HG03175 (cell line): ENCODE data around the gene STX18.
"Not testable (repeated sequence)": the region's sequence is repeated elsewhere in the genome, so short reads cannot be mapped to it uniquely, and the experiment has no call there.

ENCODE experiments used
- ATAC-seq: cut with Tn5 transposase; IDR thresholded peaks from one replicate; pipeline ENCODE4 v1.9.1; 2021; ENCODE audit warnings: mild to moderate bottlenecking, moderate library complexity; ENCODE audit not compliant: unreplicated experiment

Gene STX18

DNA sequence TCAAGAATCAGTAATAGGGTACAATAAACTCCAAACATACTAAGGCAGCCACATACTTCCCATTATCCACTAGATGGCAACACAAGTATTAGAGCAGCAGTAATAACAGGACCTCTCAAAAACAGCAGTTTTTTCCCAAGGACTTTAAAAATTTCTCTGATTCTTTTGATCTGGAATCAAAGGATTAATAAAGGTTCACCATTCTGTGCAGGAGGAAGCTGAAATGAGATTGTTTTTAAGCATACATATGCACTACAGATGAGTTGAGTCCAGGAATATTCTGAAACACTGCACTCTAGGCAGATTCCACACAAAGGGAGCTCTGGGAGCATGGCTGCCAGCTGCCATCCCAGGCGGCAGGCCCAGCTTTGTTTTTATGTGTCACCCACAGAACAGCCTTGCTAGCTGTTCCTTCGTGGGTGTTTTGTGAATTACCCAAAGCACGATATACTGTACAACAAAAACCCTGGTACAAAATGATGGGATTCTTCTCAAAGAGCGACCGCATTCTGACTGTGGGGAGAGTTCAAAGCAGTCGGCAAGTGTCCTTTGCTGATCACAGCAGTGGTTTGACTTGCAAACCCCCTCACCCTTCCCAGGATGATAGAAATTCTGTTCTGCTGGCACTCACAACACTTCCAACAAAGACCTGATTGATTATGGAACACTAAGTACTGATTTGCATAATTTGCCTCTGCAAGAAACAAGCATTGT, 61.0 kb downstream of the STX18 start:
- ATAC-seq = no peak

DNA sequence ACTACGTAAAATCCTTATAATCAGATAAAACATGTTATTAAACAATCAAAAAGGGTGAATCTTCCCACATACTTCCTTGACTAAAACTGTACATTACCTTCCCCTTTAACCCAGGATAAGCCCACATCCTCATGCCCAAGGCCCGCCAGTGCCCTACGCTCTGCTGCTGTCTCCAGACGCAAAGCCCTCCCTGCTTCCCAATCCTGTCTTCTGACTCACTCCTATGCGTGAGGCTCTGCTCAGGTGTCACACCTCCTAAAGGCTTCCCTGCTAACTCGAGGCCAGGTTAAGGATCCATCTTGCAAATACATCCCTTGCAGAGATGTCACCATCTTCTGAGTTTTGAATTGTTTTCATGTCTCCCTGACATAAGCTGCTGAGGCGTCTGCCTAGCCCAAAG, 61.6 kb downstream of the STX18 start:
- no peak for ATAC-seq

DNA sequence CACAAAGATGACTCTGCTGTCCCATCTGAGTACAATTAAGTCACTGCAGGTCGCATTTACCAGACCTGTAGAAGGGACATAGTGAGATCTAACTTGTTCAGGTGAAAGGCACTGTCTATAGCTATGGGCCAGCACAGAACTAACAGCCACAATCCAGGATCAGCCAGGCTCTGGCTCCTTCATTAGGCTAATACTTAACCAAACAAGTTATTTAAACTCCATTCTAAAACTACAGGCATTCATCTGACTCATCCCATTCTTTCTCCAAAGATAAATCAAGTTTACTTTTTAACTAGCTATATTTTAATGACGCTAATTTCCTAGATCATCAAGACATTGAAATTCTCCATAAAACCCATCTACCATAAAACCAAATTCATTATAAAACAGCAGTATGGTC, 62.5 kb downstream of the STX18 start:
- ATAC-seq = no peak

DNA sequence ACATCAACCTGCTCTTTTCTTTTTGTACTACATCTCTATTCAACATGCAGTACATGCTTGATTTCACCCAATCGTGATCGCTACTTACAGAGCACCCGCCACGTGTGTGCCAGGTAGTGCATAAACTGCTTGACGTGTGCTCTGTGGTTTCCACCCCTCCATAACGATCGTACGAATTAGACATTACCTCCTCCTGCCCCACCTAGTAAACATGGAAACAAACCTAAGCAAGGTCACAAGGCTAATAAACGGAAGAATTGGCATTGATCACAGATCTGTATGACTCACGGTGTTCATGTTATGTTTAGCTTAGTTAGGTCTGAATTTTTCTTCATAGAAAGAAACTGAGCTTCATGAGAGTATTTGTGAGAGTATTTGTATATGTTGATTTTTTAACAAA, 64.1 kb downstream of the STX18 start:
- ATAC-seq = no peak

DNA sequence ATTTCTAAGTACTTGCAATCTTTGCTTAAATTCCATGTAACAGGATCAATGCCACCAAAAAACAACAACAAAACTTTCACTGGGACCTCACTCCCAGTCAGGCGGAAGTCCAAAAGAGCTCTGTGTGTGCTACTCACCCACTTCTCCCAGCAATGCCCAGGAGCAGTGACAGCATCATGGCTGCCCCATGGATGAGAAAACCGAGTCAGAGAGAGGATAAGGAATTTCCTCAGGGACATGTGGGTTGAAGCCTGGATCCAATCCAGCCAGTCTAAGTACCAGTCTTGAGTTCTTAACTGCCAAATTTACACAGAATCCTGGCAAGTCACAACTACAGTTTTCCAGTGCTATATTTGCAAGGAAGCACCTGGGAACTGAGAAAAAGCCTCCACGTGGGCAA, 64.5 kb downstream of the STX18 start:
- ATAC-seq = no peak

DNA sequence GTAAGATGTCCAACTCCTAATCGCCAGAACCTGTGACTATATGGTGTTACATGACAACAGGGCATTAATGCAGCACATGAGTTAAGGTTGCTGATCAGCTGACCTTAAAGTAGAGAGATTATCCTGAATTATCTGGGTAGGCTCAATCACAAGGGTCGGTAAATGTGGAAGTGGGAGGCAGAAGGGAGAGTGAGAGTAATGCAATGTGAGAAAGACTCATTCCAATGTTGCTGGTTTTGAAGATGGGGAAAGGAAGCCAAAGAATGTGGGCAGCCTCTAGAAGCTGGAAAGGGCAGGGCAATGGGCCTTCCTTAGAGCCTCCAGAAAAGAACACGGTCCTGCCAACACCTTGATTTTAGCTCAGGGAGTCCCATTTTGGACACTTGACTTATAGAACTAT, 67.4 kb downstream of the STX18 start:
- no peak for ATAC-seq

DNA sequence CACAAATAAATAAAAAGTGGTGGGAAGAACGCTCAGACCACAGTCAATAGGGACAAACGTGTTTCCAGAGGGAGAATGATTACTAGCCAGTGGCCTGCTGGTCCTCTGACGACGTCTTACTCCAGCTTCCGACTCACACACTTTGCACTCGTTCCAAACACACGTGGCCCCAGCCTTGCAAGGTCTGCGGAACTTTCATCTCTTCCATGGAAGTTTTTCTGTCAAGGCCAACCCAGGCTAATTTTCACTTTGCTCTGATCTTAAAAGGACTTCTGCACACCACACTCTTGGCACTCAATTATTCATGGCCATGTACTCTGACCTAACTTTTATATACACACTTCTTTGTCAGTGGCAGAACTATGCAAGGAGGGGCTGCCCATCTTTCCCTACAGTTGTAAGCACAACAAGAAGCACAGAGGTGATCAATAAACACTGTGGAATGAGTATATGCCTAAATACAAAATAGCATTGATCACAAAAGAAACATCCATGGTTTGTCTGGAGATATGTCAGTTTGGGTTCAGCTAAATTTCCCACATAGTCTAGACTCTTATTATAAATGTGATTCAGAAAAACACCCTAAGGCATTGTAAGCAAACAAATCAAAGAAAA, 69.4 kb downstream of the STX18 start:
- no peak for ATAC-seq

DNA sequence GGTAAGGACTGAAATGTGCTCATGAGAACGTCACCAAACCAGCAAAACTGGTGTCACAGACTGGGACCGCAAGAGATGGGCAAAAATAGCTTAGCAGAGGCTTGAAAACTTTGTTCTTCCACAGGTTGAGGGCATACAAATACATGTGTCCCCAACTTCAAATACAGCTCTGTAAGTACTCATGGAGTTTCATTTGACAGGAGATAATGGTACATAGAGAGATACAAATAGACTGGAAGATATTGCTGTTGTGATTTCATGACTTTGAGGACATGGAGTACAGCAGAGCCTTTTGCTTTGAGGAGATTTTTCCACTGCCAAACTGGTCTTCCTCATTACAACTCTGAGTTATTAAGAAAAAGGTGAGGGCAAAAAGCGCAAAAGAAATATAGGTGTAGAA, 70.7 kb downstream of the STX18 start:
- ATAC-seq = no peak

DNA sequence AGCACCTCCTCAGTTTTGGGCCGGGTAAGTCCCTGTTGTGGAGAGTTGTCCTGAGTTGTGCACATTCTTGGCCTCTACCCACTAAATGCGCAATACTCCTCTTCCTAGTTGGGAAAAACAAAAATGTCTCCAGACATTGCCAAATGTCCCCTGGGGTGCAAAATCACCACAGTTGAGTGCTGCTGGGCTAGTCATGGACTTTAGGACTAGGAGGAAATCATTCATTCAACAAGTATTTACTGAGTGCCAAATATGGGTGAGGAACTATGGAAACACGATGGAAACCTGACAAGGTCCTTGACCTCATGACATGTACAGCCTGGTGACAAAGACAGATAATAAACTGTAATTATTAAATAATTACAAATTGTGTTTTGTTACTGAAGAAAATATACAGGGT, 71.6 kb downstream of the STX18 start:
- no peak for ATAC-seq

DNA sequence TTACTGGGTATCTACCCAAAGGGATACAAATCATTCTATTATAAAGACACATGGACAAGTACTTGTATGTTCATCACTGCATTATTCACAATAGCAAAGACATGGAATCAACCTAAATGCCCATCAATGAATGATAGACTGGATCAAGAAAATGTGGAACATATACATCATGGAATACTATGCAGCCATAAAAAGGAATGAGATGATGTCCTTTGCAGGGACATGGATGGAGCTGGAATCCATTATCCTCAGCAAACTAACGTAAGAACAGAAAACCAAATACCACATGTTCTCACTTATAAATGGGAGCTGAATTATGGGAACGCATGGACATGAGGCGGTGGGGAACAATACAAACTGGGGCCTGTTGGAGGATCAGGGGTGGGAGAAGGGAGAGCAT, 76.6 kb downstream of the STX18 start:
- not testable (repeated sequence) for ATAC-seq

DNA sequence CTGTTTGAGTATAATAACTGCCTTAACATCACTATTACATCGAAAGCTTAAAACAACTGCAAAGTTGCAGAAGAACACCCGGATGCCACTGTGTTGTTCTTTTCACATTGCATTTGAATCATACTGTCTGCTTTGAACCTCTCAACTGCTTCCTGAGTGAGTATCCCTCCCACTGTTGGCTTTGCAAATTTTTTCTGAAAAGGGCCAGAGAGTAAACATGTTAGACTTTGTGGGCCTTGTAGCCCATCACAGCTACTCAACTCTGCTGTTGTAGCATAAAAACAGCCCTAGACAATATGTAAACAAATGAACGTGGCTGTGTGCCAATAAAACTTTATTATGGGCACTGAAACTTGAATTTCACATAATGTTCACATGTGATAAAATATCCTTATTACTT, 78.9 kb downstream of the STX18 start:
- ATAC-seq = no peak

DNA sequence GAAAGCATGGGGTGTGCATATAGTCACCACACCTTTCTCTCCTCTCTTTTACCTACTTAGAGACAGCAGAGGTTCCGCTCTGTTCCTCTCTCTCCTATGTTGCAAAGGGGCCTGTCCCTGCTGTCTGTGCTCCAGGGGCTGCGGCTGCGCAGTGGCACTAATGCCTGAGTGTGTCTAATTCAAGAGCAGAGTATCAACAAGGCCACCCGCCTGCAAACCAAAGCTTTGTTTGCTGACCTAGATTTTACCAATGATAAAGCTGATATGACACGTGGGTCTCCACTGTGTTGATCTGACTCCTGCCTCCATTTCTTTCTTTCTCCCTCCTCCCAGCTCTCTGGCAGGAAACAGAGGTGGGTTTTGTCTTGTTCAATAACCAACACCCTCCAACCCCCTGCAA, 80.0 kb downstream of the STX18 start:
- no peak for ATAC-seq

DNA sequence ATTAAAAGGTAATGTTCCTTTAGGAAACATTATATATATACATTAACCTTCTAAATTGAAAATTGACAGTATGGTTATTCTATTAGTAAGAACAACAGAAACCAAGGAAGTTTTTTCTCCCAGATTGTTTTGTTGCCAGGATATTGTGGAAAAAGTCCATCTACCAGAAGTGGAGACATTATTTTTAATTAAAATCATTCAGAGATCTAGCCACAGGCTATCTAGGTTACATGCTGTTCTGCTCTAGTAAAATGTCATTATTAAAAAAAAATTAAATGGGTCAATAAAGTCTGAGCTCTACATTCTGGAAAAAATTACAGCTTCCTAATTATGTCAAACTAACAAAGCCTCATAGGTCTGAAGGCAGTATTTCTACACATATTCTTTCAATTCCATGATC, 80.7 kb downstream of the STX18 start:
- ATAC-seq = no peak

DNA sequence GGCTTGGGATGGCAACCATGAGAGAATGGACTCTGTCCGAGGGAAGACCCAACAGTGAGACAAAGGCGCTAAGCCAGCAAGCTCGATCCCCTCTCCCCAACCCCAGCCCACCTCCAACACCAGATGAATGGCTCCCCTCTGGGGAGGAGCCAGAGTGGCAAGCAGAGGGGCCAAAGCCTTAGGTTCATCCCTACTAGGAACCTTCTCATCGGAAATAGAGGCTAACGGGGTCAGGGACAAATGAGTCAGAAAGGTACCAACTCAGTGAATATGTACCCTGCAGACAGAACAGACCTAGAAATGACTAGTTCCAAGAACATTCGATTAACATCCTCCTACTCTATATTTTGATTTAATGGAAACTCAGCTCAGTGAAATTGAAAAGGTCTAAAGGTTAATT, 81.1 kb downstream of the STX18 start:
- ATAC-seq = no peak

DNA sequence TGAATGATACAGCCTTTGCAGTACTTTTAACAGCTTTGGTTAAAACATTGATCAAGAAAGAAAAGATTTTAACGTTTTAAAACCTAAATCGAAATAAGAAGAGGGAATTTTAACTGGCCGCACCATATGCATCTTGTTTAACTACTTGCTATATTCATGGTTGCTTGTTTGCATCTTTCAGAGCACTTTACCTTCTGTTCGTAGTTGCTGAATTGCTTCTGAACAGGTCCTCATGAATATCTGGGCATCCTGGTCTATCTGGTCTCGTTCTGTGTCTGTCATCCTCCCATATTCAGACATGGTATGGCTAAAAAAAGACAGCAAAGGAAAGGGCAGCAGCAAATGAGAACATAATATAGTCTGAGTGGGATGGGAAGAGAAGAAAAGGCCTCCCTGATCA, 82.7 kb downstream of the STX18 start:
- no peak for ATAC-seq

DNA sequence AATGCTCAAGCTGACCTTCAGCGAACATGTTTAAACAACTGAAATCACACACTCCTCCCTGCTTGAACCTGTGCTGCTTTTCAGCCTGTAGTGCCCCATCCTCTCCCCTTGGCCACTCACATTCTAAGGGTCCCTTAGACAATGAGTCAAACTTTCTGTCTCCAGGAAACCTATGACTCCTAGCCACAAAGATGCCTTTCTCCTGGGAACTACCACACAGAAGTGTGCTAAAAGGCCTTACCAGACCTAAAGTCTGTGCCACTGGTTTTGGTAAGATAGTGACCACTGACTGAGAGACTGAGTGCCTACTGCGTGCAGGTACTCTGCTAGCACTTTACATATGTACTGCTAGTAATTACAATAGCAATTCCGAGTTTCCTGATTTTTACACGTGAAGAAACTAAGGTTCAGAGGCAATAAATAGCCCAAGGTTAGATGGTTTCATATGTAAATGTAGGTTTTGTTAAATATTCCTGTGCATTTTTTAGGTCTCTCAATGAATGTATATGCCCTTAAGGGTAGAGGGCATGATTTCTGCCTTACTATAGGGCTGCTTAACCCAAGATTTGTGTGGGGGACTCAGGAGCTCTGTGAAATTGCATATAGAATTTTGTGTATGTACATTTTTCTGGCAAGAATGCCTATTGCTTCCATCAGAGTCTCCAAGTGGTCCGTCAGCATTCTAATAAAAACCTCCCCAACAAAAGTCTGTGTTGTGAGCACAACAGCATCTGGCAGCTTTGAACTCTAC, 83.9 kb downstream of the STX18 start:
- no peak for ATAC-seq

DNA sequence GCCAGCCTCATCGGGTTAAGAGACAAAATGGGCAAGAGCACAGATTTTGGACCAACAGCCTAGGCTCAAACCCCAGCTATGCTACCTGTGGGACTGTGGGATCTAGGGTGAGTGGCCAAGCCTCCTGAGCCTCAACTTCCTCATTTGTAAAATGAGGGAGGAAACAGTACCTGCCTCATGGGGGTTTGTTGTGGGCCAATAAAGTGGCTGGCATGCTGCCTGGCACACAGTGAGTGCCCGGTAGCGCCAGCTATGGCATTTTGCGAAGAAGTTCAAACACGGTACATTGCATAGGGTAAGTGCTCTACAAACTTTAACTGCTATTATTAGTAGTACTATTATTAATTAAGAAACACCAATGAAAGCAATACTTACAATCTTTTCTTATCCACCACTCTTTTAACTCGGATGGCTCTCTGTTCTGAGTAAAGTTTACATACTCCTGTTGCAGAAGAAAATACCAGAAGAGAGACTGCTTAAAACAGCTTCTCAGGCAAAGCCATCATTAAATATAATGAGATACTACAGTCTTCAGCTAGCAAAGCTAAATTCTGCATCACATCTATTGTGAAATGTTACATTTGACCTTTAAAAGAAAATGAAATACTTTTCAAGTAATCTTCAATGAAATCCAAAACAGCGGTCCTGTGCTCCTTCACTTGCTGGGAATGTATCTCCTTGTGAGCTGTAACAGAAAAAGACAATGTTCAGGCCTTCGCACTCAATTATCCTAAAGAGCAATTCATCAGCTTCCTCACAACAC, 84.9 kb downstream of the STX18 start:
- no peak for ATAC-seq

DNA sequence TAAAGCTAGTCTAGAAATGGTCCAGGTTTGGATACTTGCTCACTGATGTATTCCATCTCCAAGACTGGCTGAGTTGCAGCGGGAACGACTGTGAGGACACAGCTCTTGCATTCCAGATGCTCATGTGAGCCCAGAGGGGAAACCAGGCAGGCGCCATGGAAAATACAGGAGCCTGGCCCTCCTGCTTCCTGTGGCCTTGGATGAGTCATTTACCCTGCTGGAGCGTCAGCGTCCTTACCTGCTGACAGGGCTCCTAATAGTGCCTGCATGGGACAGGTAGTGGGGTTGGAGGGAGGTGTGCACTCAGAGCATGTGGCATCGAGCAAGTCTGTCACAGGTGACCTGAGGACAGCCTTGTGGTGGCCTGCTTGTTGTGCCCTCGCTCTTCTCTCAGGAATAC, 85.5 kb downstream of the STX18 start:
- no peak for ATAC-seq

DNA sequence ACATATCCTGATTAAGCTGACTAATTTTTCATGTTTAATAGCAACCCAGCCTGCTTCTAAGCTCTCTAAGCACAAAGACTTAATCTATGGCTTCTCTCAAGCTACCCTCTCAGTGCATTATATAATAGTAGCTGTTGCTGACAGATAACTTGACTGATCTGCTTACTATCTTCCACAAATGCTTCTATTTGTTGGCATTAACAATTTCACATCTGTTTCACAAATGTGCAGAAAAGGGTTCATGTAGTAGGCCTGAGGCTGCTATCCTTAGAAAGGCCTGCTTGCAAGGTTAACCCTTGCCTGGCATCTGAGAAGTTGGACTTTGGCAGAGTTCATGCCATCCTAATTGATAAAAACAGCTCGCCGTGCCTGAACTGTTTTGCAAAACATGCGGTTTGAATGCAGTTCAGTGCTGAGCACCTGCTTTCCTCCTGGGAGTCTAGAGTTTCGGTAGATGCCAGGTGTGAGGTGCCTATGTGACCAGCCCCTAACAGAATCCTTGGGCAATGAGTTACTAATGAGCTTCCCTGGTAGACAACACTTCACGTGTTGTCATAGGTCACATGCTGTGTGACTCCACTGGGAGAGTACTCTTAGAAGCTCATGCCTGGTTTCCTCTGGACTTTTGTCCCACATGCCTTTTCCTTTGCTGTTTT, 86.5 kb downstream of the STX18 start:
- peak; percentile 84 for ATAC-seq

DNA sequence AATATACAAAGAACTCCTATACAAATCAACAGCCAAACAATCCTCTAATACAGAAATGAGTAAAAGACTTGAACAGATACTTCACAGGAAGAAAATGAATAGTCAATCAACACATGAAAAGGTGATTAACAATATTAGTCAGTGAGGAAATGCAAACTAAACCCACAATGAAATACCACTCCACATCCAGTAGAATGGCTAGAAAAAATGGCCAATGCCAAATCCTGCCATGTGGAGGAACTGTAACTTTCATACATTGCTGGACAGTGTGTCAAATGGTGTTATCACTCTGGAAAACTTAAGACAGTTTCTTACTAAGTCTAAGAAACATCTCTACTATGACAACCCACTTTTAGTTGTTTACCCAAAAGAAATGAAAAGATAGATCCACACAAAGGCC, 95.4 kb downstream of the STX18 start:
- no peak for ATAC-seq

DNA sequence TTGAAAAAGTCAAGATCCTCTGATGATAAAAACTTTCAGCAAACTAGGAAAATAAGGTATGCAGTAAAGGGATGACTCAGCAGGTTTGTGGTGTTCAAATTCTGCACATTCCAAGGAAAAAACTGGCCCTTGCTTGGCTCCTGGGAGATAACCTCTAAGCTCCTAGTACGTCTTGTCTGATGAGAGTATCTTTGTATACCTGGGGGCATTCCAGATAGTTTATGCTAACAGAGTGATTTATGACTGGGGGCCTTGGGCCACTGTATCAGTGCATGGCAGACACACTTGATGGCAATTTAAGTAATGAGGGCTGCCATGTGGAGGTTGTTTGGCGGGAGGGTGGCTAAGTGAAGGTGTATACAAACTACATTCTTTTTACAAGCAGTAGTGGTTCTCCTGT, 98.0 kb downstream of the STX18 start:
- ATAC-seq = no peak
